ENCODE data around the gene CUL9.

Gene CUL9

GRCh38 chr6:43141644-43142043, 40.4 kb upstream of the CUL9 start:
- Histone ChIP-seq H3K4me2 (ENCODE audit: low read length) (no peak overlapping the region), H3K9me2 (ENCODE audit: low read depth, low read length) (no peaks in the 10 kb centered on the region), H3K9ac (ENCODE audit: low read length) (no peak overlapping the region), H4K20me1 (ENCODE audit: insufficient read depth, low read length) (no peaks in the 10 kb centered on the region), H3K79me2 (ENCODE audit: insufficient read depth, low read length) (no peaks in the 10 kb centered on the region), H3K4me3 (ENCODE audit: low read depth, low read length, poor library complexity, severe bottlenecking) (no peak overlapping the region), H3F3A (ENCODE audit: insufficient read depth, low read length) (no peaks in the 10 kb centered on the region), H3K36me3 (ENCODE audit: insufficient read depth, low read length) (no peaks in the 10 kb centered on the region), H3K27ac (ENCODE audit: low read depth, low read length, poor library complexity, severe bottlenecking) (no peak overlapping the region), H3K27me3 (ENCODE audit: insufficient read depth, low read length) (no peaks in the 10 kb centered on the region), H3K9me3 (ENCODE audit: low read length) (no peaks in the 10 kb centered on the region), H3K4me1 (ENCODE audit: insufficient read depth, low read length, severe bottlenecking) (peaks cover 9% of the 10 kb centered on the region), H2AFZ (ENCODE audit: low read length) (no peak overlapping the region)
- TF ChIP-seq EZH2 (IDR thresholded peaks at IDR 0.05; ENCODE audit: borderline replicate concordance, low read length) (no peak), CTCF (IDR thresholded peaks at IDR 0.05; ENCODE audit: low read length) (no peak)

- no peaks in the 10 kb centered on the region for H3K27me3 ChIP-seq (ENCODE audit: insufficient read depth, low read length)
- H3K9me2 ChIP-seq (ENCODE audit: low read depth, low read length), result no peaks in the 10 kb centered on the region
- no peaks in the 10 kb centered on the region for H3K36me3 ChIP-seq (ENCODE audit: insufficient read depth, low read length)
- H3K9ac ChIP-seq (ENCODE audit: low read length), result no peak overlapping the region
- no peaks in the 10 kb centered on the region for H3K79me2 ChIP-seq (ENCODE audit: insufficient read depth, low read length)
- no peaks in the 10 kb centered on the region for H3K9me3 ChIP-seq (ENCODE audit: low read length)
- peaks cover 9% of the 10 kb centered on the region for H3K4me1 ChIP-seq (ENCODE audit: insufficient read depth, low read length, severe bottlenecking)
- H3K4me2 ChIP-seq (ENCODE audit: low read length), result no peak overlapping the region
- H4K20me1 ChIP-seq (ENCODE audit: insufficient read depth, low read length), result no peaks in the 10 kb centered on the region
- H2AFZ ChIP-seq (ENCODE audit: low read length), result no peak overlapping the region
- no peak for TF ChIP-seq CTCF (IDR thresholded peaks at IDR 0.05; ENCODE audit: low read length)
- TF ChIP-seq EZH2 (IDR thresholded peaks at IDR 0.05; ENCODE audit: borderline replicate concordance, low read length), result no peak
- no peak overlapping the region for H3K4me3 ChIP-seq (ENCODE audit: low read depth, low read length, poor library complexity, severe bottlenecking)
- H3K27ac ChIP-seq (ENCODE audit: low read depth, low read length, poor library complexity, severe bottlenecking), result no peak overlapping the region
- H3F3A ChIP-seq (ENCODE audit: insufficient read depth, low read length), result no peaks in the 10 kb centered on the region
These were observed 39.9 kb upstream of the CUL9 start for GRCh38 chr6:43142101-43142500.

GRCh38 chr6:43143235-43144128, 38.5 kb upstream of the CUL9 start:
- no peak overlapping the region for H2AFZ ChIP-seq (ENCODE audit: low read length)
- no peaks in the 10 kb centered on the region for H3K36me3 ChIP-seq (ENCODE audit: insufficient read depth, low read length)
- no peaks in the 10 kb centered on the region for H3K9me2 ChIP-seq (ENCODE audit: low read depth, low read length)
- H3K27ac ChIP-seq (ENCODE audit: low read depth, low read length, poor library complexity, severe bottlenecking), result no peak overlapping the region
- H3K9me3 ChIP-seq (ENCODE audit: low read length), result no peaks in the 10 kb centered on the region
- TF ChIP-seq EZH2 (IDR thresholded peaks at IDR 0.05; ENCODE audit: borderline replicate concordance, low read length) (no peak), CTCF (IDR thresholded peaks at IDR 0.05; ENCODE audit: low read length) (peak; percentile 89)
- H3K9ac ChIP-seq (ENCODE audit: low read length), result no peak overlapping the region; the same call in 1 of the 2 replicates
- peak overlapping the region; percentile 45 for H3K4me2 ChIP-seq (ENCODE audit: low read length)
- peaks cover 9% of the 10 kb centered on the region for H3K4me1 ChIP-seq (ENCODE audit: insufficient read depth, low read length, severe bottlenecking)
- no peak overlapping the region for H3K4me3 ChIP-seq (ENCODE audit: low read depth, low read length, poor library complexity, severe bottlenecking)
- no peaks in the 10 kb centered on the region for H4K20me1 ChIP-seq (ENCODE audit: insufficient read depth, low read length)
- H3K27me3 ChIP-seq (ENCODE audit: insufficient read depth, low read length), result no peaks in the 10 kb centered on the region
- H3F3A ChIP-seq (ENCODE audit: insufficient read depth, low read length), result no peaks in the 10 kb centered on the region
- no peaks in the 10 kb centered on the region for H3K79me2 ChIP-seq (ENCODE audit: insufficient read depth, low read length)
